Kidney (tissue), 14 donors: ENCODE measurements around the gene ORMDL1. TPM values are rescaled to one million over a fixed set of nuclear protein-coding genes. Genes with fewer than 3 reads are reported as not detected.
"Not testable (repeated sequence)": the region's sequence is repeated elsewhere in the genome, so short reads cannot be mapped to it uniquely, and the experiment has no call there.

Experiments used
- DNase-seq, 5 donors: peaks; one replicate each; pipeline ENCODE4 v3.0.0-alpha.2; 2013 to 2020
- FAIRE-seq: peaks from 2 replicates; lab custom pipeline; 2012; peaks lifted over from hg19 to GRCh38; lab: Jason Lieb, UNC
- H3K27ac ChIP-seq, 2 donors: one replicate each; pipeline ENCODE4 v1.7.0; 2013; ENCODE audit warnings: low read depth in 2 of 2, low read length in 2 of 2, inconsistent platforms in 1 of 2
- H3K27me3 ChIP-seq: one replicate; pipeline ENCODE4 v1.7.1; 2013; ENCODE audit warnings: low read length, inconsistent platforms; ENCODE audit not compliant: control insufficient read depth, insufficient read depth
- H3K36me3 ChIP-seq, 3 donors: one replicate each; pipeline versions ENCODE4 v1.7.0 to v1.7.1; 2013; ENCODE audit warnings: low read length in 3 of 3, control low read depth in 1 of 3, inconsistent platforms in 1 of 3; ENCODE audit not compliant: insufficient read depth in 3 of 3, control insufficient read depth in 2 of 3
- H3K4me1 ChIP-seq, 3 donors: one replicate each; pipeline versions ENCODE4 v1.7.0 to v1.7.1; 2013; ENCODE audit warnings: low read length in 3 of 3, inconsistent platforms in 1 of 3, low read depth in 1 of 3; ENCODE audit not compliant: control insufficient read depth in 2 of 3, insufficient read depth in 2 of 3
- H3K4me3 ChIP-seq, 3 donors: one replicate each; pipeline versions ENCODE4 v1.7.0 to v1.8.1; 2013; ENCODE audit warnings: low read length in 3 of 3, control low read depth in 1 of 3, inconsistent platforms in 1 of 3
- H3K9ac ChIP-seq, 3 donors: one replicate each; pipeline versions ENCODE4 v1.7.0 to v1.7.1; 2013; ENCODE audit warnings: low read length in 3 of 3, control low read depth in 1 of 3, inconsistent platforms in 1 of 3
- H3K9me3 ChIP-seq, 3 donors: one replicate each; pipeline versions ENCODE4 v1.7.0 to v1.7.1; 2013; ENCODE audit warnings: low read length in 3 of 3, control low read depth in 1 of 3, inconsistent platforms in 1 of 3; ENCODE audit not compliant: control insufficient read depth in 2 of 3, insufficient read depth in 1 of 3
- CTCF ChIP-seq: IDR thresholded peaks from 3 replicates; pipeline ENCODE4 v1.5.1; 2012; ENCODE audit warnings: mild to moderate bottlenecking, moderate library complexity, borderline replicate concordance; ENCODE audit not compliant: insufficient read depth; ENCODE audit errors: extremely low read depth
- intact Hi-C: fragments of 100-400 bp; cut with DNase I; formaldehyde crosslinking; loops from one replicate; pipeline ENCODE4 v1.11.1; 2022
- polyA plus RNA-seq: library from polyadenylated mRNA; stranded (reverse); fragments of 350-450 nt; fragmentation: Illumina TruSeq; extraction: RNeasy Lipid Tissue Mini Kit (QIAGEN cat#74804); gene quantifications from one replicate; pipeline ENCODE4 v1.2.3, GENCODE V29; 2014; ENCODE audit warnings: low read depth, low replicate concordance; ENCODE audit not compliant: insufficient read depth
- total RNA-seq: library from RNA; stranded (reverse); fragmentation: NEBNext Ultra II Directional; extraction: Animal tissue kit (Norgen Biotek cat#: 25700); gene quantifications from one replicate; pipeline ENCODE4 v1.2.1, GENCODE V29; 2021
- donor health status: control.
- donor health status: control.
- donor health status: control.
- donor health status: control.
- donor health status: control.
- donor health status: DM: yes; HTN: yes; CAD: no.
- donor health status: Normal renal cell carcinoma (clear cell type).

ORMDL1 gene
- total and polyA plus RNA-seq, 2 donors from 2014 or later: 53.2 to 61.2 TPM

DNA sequence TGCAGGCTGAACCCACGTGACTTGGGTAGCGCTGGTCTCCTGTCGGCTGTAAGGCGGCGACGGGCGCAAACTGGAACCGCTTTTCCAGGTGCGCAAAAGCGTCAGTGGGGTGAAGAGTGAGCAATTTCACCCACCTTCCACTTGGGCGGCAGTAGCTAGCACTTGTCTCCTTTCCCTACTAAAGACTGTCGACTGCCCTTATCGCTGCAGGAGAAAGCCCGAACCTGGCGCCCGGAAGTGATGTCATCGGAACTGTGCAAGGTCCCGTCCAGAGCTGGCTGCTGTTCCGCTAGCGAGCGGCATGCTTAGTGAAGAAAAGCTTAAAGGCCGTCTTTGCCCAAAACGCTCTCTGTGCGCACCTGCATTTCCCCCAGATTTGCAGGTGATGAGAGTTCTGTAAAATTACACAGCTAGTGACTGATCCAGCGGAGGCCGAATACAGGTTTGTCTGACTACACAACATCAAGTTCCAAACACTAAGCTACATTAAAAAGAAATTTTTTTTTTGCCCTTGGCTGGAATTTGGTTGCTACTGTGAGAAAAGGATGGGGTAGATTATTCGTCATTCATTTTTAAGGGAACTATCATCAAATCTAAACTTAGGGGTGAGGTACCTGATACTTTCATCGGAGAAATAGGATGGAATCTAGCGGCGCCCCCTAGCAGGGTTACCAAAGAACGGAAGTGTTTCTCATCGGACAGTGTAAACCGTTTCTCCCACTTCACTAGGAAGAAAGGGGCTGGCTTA lies 21.4 kb downstream of the ORMDL1 start, which contains the start of gene OSGEPL1:
TSS of gene OSGEPL1 (minus strand) at position 242 of the 748 bp plus-strand sequence. CDS start 1,152 bp downstream, outside the sequence.
- no peaks in the 10 kb centered on the region for H3K27me3 ChIP-seq
- peak within 1 kb of the TSS; percentile 94 to 99 (median 97) for H3K4me3 ChIP-seq
- peak within 1 kb of the TSS; percentile 74 to 96 (median 88) for H3K9ac ChIP-seq
- FAIRE-seq (no peak), DNase-seq (peak; percentile 95 to 98 (median 96))
- peak; percentile 37 for TF ChIP-seq CTCF
- intact Hi-C loops: no loop called here
- no peaks in the 10 kb centered on the region for H3K9me3 ChIP-seq
- H3K27ac ChIP-seq: peak within 1 kb of the TSS; percentile 71 to 85
- H3K4me1 ChIP-seq: peaks cover 0 to 5% (median 3%) of the 10 kb centered on the region in 3 donors
- peaks cover 2 to 6% (median 3%) of the 10 kb centered on the region in 3 donors for H3K36me3 ChIP-seq

GRCh38 chr2:189762229-189762550 lies 21.9 kb downstream of the ORMDL1 start:
- FAIRE-seq: no peak
- intact Hi-C loops: no loop called here
- Histone ChIP-seq H3K27me3 (no peaks in the 10 kb centered on the region), H3K4me1 (peaks cover 0 to 5% (median 3%) of the 10 kb centered on the region in 3 donors), H3K27ac (peak overlapping the region; percentile 71 to 85), H3K9me3 (no peaks in the 10 kb centered on the region), H3K4me3 (peak overlapping the region; percentile 94 to 99 (median 97)), H3K9ac (peak overlapping the region; percentile 74 to 96 (median 88)), H3K36me3 (peaks cover 2 to 6% (median 3%) of the 10 kb centered on the region in 3 donors)
- TF ChIP-seq CTCF: no peak
- DNase-seq: no peak

DNA sequence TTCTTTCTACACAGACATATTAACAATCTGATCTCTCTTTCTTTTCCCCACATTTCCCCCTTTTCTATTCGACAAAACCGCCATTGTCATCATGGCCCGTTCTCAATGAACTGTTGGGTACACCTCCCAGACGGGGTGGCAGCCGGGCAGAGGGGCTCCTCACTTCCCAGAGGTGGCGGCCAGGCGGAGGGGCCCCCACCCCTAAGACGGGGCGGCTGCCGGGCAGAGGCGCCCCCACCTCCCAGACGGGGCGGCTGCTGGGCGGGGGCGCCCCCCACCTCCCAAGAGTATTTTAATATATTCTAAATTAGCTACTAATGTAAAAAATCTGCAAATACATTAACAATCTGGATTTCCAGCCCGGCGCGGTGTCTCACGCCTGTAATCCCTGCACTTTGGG lies 24.0 kb downstream of the ORMDL1 start:
- H3K9me3 ChIP-seq, DNase-seq, H3K4me3 ChIP-seq, H3K36me3 ChIP-seq, FAIRE-seq, H3K27ac ChIP-seq, intact Hi-C loops, H3K9ac ChIP-seq, H3K4me1 ChIP-seq, H3K27me3 ChIP-seq: not testable (repeated sequence)

GRCh38 chr2:189756311-189756952 lies 27.7 kb downstream of the ORMDL1 start:
- H3K9me3 ChIP-seq: no peaks in the 10 kb centered on the region
- no peak for TF ChIP-seq CTCF
- no peaks in the 10 kb centered on the region for H3K4me1 ChIP-seq
- DNase-seq (no peak), FAIRE-seq (no peak)
- no peak overlapping the region for H3K27ac ChIP-seq
- no peaks in the 10 kb centered on the region for H3K27me3 ChIP-seq
- H3K9ac ChIP-seq: no peak overlapping the region
- peaks cover 0 to 5% (median 5%) of the 10 kb centered on the region in 3 donors for H3K36me3 ChIP-seq
- no peak overlapping the region for H3K4me3 ChIP-seq
- intact Hi-C loops: no loop called here
